Measurements from ENCODE around the gene TIMELESS. TPM values are rescaled to one million over a fixed set of nuclear protein-coding genes. Genes with fewer than 3 reads are reported as not detected.

TIMELESS gene
- total and polyA plus RNA-seq, 9 of the 15 experiments (the other 6 are each of a cell fraction or from before 2014, with no cell fraction given), result 11.9 to 59.2 (median 35.8) TPM

DNA sequence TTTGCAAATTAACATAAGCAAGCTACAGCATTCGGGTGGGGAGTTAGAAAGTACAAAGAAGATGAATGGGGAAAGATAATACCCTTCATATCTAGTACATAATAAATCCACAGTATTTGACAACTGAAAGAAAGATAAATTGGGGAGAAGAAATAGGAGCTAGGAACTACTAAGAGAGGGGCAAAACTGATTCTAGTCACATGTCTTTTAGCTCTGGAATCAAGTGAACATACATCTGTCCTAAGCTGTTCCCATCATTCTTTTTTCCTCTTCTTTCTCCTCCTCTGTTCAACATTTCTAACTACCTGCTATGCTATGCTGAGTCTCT lies 71.3 kb downstream of the TIMELESS start (continued):
- TF ChIP-seq, protein P1, sequence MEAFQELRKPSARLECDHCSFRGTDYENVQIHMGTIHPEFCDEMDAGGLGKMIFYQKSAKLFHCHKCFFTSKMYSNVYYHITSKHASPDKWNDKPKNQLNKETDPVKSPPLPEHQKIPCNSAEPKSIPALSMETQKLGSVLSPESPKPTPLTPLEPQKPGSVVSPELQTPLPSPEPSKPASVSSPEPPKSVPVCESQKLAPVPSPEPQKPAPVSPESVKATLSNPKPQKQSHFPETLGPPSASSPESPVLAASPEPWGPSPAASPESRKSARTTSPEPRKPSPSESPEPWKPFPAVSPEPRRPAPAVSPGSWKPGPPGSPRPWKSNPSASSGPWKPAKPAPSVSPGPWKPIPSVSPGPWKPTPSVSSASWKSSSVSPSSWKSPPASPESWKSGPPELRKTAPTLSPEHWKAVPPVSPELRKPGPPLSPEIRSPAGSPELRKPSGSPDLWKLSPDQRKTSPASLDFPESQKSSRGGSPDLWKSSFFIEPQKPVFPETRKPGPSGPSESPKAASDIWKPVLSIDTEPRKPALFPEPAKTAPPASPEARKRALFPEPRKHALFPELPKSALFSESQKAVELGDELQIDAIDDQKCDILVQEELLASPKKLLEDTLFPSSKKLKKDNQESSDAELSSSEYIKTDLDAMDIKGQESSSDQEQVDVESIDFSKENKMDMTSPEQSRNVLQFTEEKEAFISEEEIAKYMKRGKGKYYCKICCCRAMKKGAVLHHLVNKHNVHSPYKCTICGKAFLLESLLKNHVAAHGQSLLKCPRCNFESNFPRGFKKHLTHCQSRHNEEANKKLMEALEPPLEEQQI (IDR thresholded peaks at IDR 0.05), result no peak
- peak; percentile 7; the same call in 1 of the 2 replicates for TF ChIP-seq ARID1B (IDR thresholded peaks at IDR 0.05)
- no peak for TF ChIP-seq ZKSCAN3 (CRISPR knock-in tag; IDR thresholded peaks at IDR 0.05)
- TF ChIP-seq DMBX1 (CRISPR knock-in tag; IDR thresholded peaks at IDR 0.05; ENCODE audit: borderline replicate concordance), result no peak
- TF ChIP-seq, protein P2, sequence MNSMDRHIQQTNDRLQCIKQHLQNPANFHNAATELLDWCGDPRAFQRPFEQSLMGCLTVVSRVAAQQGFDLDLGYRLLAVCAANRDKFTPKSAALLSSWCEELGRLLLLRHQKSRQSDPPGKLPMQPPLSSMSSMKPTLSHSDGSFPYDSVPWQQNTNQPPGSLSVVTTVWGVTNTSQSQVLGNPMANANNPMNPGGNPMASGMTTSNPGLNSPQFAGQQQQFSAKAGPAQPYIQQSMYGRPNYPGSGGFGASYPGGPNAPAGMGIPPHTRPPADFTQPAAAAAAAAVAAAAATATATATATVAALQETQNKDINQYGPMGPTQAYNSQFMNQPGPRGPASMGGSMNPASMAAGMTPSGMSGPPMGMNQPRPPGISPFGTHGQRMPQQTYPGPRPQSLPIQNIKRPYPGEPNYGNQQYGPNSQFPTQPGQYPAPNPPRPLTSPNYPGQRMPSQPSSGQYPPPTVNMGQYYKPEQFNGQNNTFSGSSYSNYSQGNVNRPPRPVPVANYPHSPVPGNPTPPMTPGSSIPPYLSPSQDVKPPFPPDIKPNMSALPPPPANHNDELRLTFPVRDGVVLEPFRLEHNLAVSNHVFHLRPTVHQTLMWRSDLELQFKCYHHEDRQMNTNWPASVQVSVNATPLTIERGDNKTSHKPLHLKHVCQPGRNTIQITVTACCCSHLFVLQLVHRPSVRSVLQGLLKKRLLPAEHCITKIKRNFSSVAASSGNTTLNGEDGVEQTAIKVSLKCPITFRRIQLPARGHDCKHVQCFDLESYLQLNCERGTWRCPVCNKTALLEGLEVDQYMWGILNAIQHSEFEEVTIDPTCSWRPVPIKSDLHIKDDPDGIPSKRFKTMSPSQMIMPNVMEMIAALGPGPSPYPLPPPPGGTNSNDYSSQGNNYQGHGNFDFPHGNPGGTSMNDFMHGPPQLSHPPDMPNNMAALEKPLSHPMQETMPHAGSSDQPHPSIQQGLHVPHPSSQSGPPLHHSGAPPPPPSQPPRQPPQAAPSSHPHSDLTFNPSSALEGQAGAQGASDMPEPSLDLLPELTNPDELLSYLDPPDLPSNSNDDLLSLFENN (IDR thresholded peaks at IDR 0.05; ENCODE audit: low read depth in 2 of 2, low read length in 2 of 2), result no peak
- peak; percentile 92 for TF ChIP-seq MEIS2 (IDR thresholded peaks at IDR 0.05; ENCODE audit: partially characterized antibody)
- no peak for TF ChIP-seq RBM22 (IDR thresholded peaks at IDR 0.05; ENCODE audit: low read depth, low read length, poor library complexity, severe bottlenecking)
- TF ChIP-seq, protein P3, sequence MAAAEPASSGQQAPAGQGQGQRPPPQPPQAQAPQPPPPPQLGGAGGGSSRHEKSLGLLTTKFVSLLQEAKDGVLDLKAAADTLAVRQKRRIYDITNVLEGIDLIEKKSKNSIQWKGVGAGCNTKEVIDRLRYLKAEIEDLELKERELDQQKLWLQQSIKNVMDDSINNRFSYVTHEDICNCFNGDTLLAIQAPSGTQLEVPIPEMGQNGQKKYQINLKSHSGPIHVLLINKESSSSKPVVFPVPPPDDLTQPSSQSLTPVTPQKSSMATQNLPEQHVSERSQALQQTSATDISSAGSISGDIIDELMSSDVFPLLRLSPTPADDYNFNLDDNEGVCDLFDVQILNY (CRISPR knock-in tag; IDR thresholded peaks at IDR 0.05), result no peak
- TF ChIP-seq ZNF134 (CRISPR knock-in tag; conservative IDR thresholded peaks at IDR 0.05), result no peak
- no peak for TF ChIP-seq SIN3B (IDR thresholded peaks at IDR 0.05; ENCODE audit: low read depth)
- no peak for TF ChIP-seq ZNF232 (CRISPR knock-in tag; IDR thresholded peaks at IDR 0.05)
- TF ChIP-seq, protein P4, sequence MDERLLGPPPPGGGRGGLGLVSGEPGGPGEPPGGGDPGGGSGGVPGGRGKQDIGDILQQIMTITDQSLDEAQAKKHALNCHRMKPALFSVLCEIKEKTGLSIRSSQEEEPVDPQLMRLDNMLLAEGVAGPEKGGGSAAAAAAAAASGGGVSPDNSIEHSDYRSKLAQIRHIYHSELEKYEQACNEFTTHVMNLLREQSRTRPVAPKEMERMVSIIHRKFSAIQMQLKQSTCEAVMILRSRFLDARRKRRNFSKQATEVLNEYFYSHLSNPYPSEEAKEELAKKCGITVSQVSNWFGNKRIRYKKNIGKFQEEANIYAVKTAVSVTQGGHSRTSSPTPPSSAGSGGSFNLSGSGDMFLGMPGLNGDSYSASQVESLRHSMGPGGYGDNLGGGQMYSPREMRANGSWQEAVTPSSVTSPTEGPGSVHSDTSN (CRISPR knock-in tag; IDR thresholded peaks at IDR 0.05; ENCODE audit: low read depth), result no peak
- TF ChIP-seq, protein P4 (tag; conservative IDR thresholded peaks at IDR 0.05; ENCODE audit: low read depth), result peak; percentile 91
